Astrocyte (in vitro differentiated cells and primary cell): ENCODE measurements around the gene ANKFY1. TPM values are rescaled to one million over a fixed set of nuclear protein-coding genes. Genes with fewer than 3 reads are reported as not detected.

Source experiments
- DNase-seq: peaks from one replicate; pipeline ENCODE4 v3.0.0-alpha.2; 2010; ENCODE audit warnings: low read depth
- FAIRE-seq: peaks from 2 replicates; lab custom pipeline; 2011; peaks lifted over from hg19 to GRCh38; lab: Jason Lieb, UNC
- H2AFZ ChIP-seq: 2 replicates; pipeline ENCODE4 v1.6.0; 2012; ENCODE audit warnings: low read depth, low read length, inconsistent platforms
- H3K27ac ChIP-seq: 2 replicates; pipeline ENCODE4 v1.5.1; 2011; ENCODE audit warnings: low read depth, low read length, inconsistent platforms
- H3K27me3 ChIP-seq: 2 replicates; pipeline ENCODE4 v1.6.0; 2011; ENCODE audit warnings: low read length, inconsistent platforms; ENCODE audit not compliant: insufficient read depth
- H3K36me3 ChIP-seq: 2 replicates; pipeline ENCODE4 v1.5.1; 2011; ENCODE audit warnings: low read length, inconsistent platforms; ENCODE audit not compliant: insufficient read depth
- H3K4me1 ChIP-seq: 2 replicates; pipeline ENCODE4 v1.5.1; 2011; ENCODE audit warnings: low read length, inconsistent platforms; ENCODE audit not compliant: insufficient read depth
- H3K4me2 ChIP-seq: 2 replicates; pipeline ENCODE4 v1.6.0; 2012; ENCODE audit warnings: low read length, inconsistent platforms
- H3K4me3 ChIP-seq: 2 replicates; pipeline ENCODE4 v1.5.1; 2011; ENCODE audit warnings: low read depth, mild to moderate bottlenecking, low read length, inconsistent platforms; ENCODE audit not compliant: insufficient read depth
- H3K79me2 ChIP-seq: 2 replicates; pipeline ENCODE4 v1.6.0; 2012; ENCODE audit warnings: mild to moderate bottlenecking, low read length, inconsistent platforms; ENCODE audit not compliant: insufficient read depth
- H3K9ac ChIP-seq: 2 replicates; pipeline ENCODE4 v1.6.0; 2012; ENCODE audit warnings: mild to moderate bottlenecking, low read length, inconsistent platforms
- H3K9me3 ChIP-seq: 2 replicates; pipeline ENCODE4 v1.5.1; 2012; ENCODE audit warnings: low read depth, mild to moderate bottlenecking, low read length, inconsistent platforms; ENCODE audit not compliant: insufficient read depth
- H4K20me1 ChIP-seq: 2 replicates; pipeline ENCODE4 v1.6.0; 2012; ENCODE audit warnings: low read length, inconsistent platforms; ENCODE audit not compliant: insufficient read depth
- H3K27ac Mint-ChIP-seq: one replicate; pipeline ENCODE4 v1.8.0; 2021; ENCODE audit warnings: mild to moderate bottlenecking, mixed read lengths; ENCODE audit not compliant: unreplicated experiment
- H3K27me3 Mint-ChIP-seq: one replicate; pipeline ENCODE4 v1.8.0; 2021; ENCODE audit warnings: low read depth, mixed read lengths; ENCODE audit not compliant: unreplicated experiment
- H3K36me3 Mint-ChIP-seq: one replicate; pipeline ENCODE4 v1.8.0; 2021; ENCODE audit warnings: low read depth, mixed read lengths; ENCODE audit not compliant: unreplicated experiment
- H3K4me1 Mint-ChIP-seq: one replicate; pipeline ENCODE4 v1.8.0; 2021; ENCODE audit warnings: low read depth, mixed read lengths; ENCODE audit not compliant: unreplicated experiment
- H3K4me3 Mint-ChIP-seq: one replicate; pipeline ENCODE4 v1.8.0; 2021; ENCODE audit warnings: mild to moderate bottlenecking, moderate library complexity, mixed read lengths; ENCODE audit not compliant: unreplicated experiment
- H3K9me3 Mint-ChIP-seq: one replicate; pipeline ENCODE4 v1.8.0; 2021; ENCODE audit warnings: mild to moderate bottlenecking, mixed read lengths; ENCODE audit not compliant: unreplicated experiment
- CTCF ChIP-seq: IDR thresholded peaks from 2 replicates; pipeline ENCODE4 v1.5.1; 2011; ENCODE audit warnings: low read depth, mild to moderate bottlenecking, inconsistent platforms, low read length, moderate library complexity; ENCODE audit not compliant: insufficient read depth
- EZH2 ChIP-seq: IDR thresholded peaks from 2 replicates; pipeline ENCODE4 v1.6.1; 2012; ENCODE audit warnings: mild to moderate bottlenecking, low read length, inconsistent platforms; ENCODE audit not compliant: insufficient read depth
- total RNA-seq: library from RNA; stranded (reverse); gene quantifications from 2 replicates; pipeline ENCODE4 v1.2.1, GENCODE V29; 2021

The ANKFY1 gene
- total RNA-seq, 1 donor from 2014 or later: 52.0 TPM

- H3K9ac ChIP-seq: no peak overlapping the region
- H3K27me3 ChIP-seq: no peaks in the 10 kb centered on the region
Measured at GRCh38 chr17:4130715-4131114, 133.1 kb downstream of the ANKFY1 start.

GRCh38 chr17:4127555-4127954, 136.2 kb downstream of the ANKFY1 start:
- Histone ChIP-seq H3K4me3 (no peak overlapping the region), H3K27me3 (no peaks in the 10 kb centered on the region), H4K20me1 (peaks cover 70% of the 10 kb centered on the region), H2AFZ (no peak overlapping the region), H3K9ac (no peak overlapping the region), H3K36me3 (peaks cover 9% of the 10 kb centered on the region), H3K27ac (no peak overlapping the region), H3K79me2 (peaks cover 67% of the 10 kb centered on the region), H3K4me2 (no peak overlapping the region), H3K9me3 (no peaks in the 10 kb centered on the region), H3K4me1 (no peaks in the 10 kb centered on the region)
- TF ChIP-seq EZH2: no peak
- no peak for TF ChIP-seq CTCF
- Mint-ChIP-seq H3K36me3 (no peaks in the 10 kb centered on the region), H3K4me3 (no peak overlapping the region), H3K4me1 (peaks cover 3% of the 10 kb centered on the region), H3K27me3 (no peaks in the 10 kb centered on the region), H3K9me3 (no peaks in the 10 kb centered on the region), H3K27ac (no peak overlapping the region)
- DNase-seq (no peak), FAIRE-seq (no peak)

More at GRCh38 chr17:4130715-4131114, 133.1 kb downstream of the ANKFY1 start:
- Histone ChIP-seq H3K36me3 (no peaks in the 10 kb centered on the region), H3K9me3 (no peaks in the 10 kb centered on the region), H3K4me3 (no peak overlapping the region), H4K20me1 (peaks cover 79% of the 10 kb centered on the region), H3K4me2 (peak overlapping the region; percentile 1), H3K27ac (no peak overlapping the region), H3K4me1 (no peaks in the 10 kb centered on the region), H3K79me2 (peaks cover 80% of the 10 kb centered on the region), H2AFZ (no peak overlapping the region)
- FAIRE-seq: no peak
- no peak for DNase-seq
- Mint-ChIP-seq H3K27me3 (no peaks in the 10 kb centered on the region), H3K4me3 (no peak overlapping the region), H3K4me1 (peaks cover 7% of the 10 kb centered on the region), H3K27ac (no peak overlapping the region), H3K9me3 (no peaks in the 10 kb centered on the region), H3K36me3 (peaks cover 5% of the 10 kb centered on the region)
- no peak for TF ChIP-seq CTCF
- TF ChIP-seq EZH2: no peak

GRCh38 chr17:4125552-4125951, 138.2 kb downstream of the ANKFY1 start:
- no peak overlapping the region for H3K4me3 ChIP-seq
- peaks cover 22% of the 10 kb centered on the region for H3K36me3 ChIP-seq
- H3K27me3 Mint-ChIP-seq: no peaks in the 10 kb centered on the region
- H2AFZ ChIP-seq: no peak overlapping the region
- no peak overlapping the region for H3K9ac ChIP-seq
- no peak overlapping the region for H3K4me2 ChIP-seq
- no peak overlapping the region for H3K27ac Mint-ChIP-seq
- H3K4me1 ChIP-seq: no peaks in the 10 kb centered on the region
- no peaks in the 10 kb centered on the region for H3K4me1 Mint-ChIP-seq
- no peaks in the 10 kb centered on the region for H3K9me3 Mint-ChIP-seq
- H3K36me3 Mint-ChIP-seq: peaks cover 2% of the 10 kb centered on the region
- peaks cover 50% of the 10 kb centered on the region for H3K79me2 ChIP-seq
- no peaks in the 10 kb centered on the region for H3K27me3 ChIP-seq
- H3K9me3 ChIP-seq: no peaks in the 10 kb centered on the region
- H3K4me3 Mint-ChIP-seq: no peak overlapping the region
- no peak overlapping the region for H3K27ac ChIP-seq
- H4K20me1 ChIP-seq: peaks cover 56% of the 10 kb centered on the region
- DNase-seq (no peak), FAIRE-seq (no peak)
- no peak for TF ChIP-seq CTCF
- no peak for TF ChIP-seq EZH2
